C4-2B (cell line): ENCODE data around the gene PDE12.

Experiments
- H3K27ac ChIP-seq: fragments of 450-650 bp; 2 replicates; pipeline ENCODE4 v1.5.1; 2017
- ZFX ChIP-seq: fragments of 450-650 bp; IDR thresholded peaks from 2 replicates; pipeline ENCODE4 v1.6.1; 2017
- TF ChIP-seq, protein P1 (sequence below): fragments of 450-650 bp; conservative IDR thresholded peaks from 2 replicates; pipeline ENCODE4 v1.5.1; 2017; ENCODE audit warnings: mild to moderate bottlenecking

Gene PDE12

DNA sequence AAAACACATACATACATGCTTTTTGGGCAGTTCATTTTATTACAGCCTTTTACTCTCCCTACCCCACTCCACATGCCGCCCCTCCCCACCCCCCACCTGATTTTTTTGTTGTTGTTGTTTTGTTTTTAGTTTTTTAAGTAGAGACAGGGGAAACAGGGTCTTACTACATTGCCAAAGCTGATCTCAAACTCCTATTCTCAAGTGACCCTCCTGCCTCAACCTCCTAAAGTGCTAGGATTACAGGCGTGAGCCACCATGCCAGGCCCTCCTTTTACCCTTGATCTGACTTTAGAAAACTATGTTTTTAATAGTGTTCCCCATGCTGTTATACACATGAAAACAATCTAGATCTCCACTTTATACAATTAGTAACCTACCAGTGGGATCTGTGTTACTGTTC, 14.8 kb downstream of the PDE12 start:
- no peak for TF ChIP-seq ZFX
- TF ChIP-seq, protein P1, sequence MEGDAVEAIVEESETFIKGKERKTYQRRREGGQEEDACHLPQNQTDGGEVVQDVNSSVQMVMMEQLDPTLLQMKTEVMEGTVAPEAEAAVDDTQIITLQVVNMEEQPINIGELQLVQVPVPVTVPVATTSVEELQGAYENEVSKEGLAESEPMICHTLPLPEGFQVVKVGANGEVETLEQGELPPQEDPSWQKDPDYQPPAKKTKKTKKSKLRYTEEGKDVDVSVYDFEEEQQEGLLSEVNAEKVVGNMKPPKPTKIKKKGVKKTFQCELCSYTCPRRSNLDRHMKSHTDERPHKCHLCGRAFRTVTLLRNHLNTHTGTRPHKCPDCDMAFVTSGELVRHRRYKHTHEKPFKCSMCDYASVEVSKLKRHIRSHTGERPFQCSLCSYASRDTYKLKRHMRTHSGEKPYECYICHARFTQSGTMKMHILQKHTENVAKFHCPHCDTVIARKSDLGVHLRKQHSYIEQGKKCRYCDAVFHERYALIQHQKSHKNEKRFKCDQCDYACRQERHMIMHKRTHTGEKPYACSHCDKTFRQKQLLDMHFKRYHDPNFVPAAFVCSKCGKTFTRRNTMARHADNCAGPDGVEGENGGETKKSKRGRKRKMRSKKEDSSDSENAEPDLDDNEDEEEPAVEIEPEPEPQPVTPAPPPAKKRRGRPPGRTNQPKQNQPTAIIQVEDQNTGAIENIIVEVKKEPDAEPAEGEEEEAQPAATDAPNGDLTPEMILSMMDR, result no peak
- no peak overlapping the region for H3K27ac ChIP-seq

DNA sequence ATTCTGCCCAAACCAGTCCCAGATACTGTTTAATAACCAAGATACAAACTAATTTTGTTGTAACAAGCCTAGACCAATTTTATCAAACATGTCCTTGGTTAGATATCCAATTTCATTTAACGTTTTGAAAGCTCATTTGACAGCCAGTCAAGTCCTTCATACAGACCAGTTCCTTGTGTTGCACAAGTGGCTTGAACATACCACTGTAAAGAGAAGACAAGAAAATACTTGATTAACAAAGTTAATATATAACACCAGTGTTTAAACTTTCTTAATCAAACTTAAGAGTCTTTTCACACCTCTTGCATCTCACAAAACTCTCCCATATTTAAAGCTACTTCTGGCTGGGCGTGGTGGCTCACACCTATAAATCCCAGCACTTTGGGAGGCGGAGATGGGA, 16.0 kb downstream of the PDE12 start:
- TF ChIP-seq, protein P1, result no peak
- no peak for TF ChIP-seq ZFX
- H3K27ac ChIP-seq, result no peak overlapping the region

DNA sequence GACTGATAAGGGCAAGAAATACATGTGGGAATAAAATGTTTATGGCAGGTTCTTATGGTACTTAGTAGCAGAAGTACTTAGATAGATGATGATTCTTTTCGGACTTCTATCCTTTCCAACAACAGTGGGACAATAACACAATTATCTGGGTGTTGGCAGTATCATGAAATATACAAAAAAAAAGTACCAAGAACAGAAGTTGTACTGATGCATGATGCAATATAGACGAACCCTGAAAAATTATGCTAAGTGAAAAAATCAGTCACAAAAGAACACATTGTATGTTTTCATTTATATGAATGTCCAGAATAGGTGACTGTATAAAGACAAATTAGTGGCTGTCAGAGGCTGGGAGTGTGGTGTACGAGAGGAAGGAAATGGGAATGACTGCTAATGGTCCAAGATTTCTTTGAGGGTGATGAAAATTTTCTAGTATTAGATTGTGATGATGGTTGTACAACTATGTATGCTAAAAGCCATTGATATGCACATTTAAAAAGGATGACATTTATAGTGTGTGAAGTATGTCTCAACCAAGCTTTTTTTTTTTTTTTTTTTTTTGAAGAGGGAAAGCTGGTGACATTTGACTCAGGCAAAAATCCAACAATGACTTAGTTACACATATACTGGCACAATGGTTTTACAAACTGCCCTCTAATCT, 20.0 kb downstream of the PDE12 start:
- no peak overlapping the region for H3K27ac ChIP-seq
- no peak for TF ChIP-seq ZFX
- TF ChIP-seq, protein P1, result no peak

DNA sequence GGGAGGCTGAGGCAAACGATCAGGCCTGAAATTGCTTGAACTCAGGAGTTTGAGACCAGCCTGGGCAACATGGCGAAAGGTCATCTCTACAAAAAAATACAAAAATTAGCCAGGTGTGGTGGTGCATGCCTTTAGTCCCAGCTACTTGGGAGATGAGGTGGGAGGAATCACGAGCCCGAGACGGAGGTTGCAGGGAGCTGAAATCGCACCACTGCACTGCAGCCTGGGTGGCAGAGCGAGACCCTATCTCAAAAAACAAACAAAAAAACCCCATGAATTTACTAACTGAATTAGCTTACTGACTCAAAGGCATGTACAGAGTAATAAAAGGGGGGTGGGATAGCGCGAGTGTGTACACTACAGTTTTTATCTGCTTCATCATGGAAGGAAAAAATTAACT, 21.7 kb downstream of the PDE12 start:
- H3K27ac ChIP-seq, result no peak overlapping the region
- TF ChIP-seq, protein P1, result no peak
- TF ChIP-seq ZFX, result no peak

DNA sequence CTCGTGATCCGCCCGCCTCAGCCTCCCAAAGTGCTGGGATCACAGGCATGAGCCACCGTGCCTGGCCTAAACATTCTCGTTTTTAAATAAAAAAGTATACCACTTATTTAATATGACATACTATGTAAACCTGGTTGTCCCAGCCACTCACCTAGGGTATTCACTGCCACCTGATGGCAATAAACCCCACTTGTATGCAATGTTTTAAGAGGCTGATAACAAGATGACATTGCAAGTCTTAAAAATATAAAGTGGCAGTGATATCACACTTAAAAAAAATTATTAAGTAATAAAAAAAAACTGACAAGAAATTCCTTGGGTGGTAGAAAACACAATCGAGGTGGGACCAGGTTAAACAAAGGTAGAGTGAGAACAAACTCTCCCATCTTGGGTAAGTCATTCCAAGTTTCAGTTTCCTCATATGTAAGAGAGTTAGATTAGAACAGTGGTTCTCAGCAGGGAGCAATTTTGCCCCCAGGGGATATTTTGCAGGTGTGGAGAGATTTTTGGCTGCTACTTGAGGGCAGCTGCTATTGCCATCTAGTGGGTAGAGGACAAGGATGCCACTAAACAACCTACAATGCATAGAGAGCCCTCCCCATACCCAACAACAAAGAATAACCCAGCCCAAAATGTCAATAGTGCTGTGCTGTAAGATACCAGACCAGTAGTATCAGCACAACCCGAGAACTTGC, 26.5 kb downstream of the PDE12 start:
- no peak for TF ChIP-seq ZFX
- TF ChIP-seq, protein P1, result peak; percentile 56
- no peak overlapping the region for H3K27ac ChIP-seq

DNA sequence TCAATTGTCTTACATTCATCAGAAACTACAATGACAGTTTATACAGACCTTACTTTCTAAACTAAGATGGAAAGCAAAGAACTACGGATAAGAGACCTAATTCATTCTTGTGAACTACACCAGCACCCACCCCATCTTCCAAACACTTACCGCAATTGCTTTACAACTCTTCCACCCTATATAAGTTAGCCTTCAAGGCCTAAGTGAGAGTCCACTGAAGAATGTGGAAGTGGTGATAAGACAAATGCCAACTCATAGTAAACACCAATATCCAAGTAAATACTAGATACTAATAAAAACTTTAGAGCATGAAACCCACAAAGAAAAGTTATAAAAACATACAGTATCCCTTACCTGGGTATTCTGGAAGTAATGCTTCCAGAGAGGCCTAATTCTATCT, 27.5 kb downstream of the PDE12 start:
- H3K27ac ChIP-seq, result no peak overlapping the region
- no peak for TF ChIP-seq ZFX
- TF ChIP-seq, protein P1, result no peak

DNA sequence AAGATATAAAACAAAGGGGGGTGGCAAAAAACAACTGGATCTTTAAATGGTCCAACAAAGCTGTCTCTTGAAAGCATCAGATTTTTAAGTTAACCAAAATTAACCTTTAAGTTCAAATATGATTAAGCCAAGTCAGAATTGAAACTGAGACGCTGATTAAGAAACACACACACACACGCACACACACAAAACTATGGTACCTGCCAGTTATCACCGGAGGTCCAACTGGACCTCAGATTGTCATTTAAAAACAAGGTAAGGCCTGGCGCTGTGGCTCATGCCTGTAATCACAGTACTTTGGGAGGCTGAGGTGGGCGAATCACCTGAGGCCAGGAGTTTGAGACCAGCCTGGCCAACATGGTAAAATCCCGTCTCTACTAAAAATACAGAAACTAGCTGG, 30.7 kb downstream of the PDE12 start:
- peak overlapping the region; percentile 34; the same call in 1 of the 2 replicates for H3K27ac ChIP-seq
- TF ChIP-seq ZFX, result no peak
- TF ChIP-seq, protein P1, result no peak
